ENCODE results near the gene ARAF.

DNA sequence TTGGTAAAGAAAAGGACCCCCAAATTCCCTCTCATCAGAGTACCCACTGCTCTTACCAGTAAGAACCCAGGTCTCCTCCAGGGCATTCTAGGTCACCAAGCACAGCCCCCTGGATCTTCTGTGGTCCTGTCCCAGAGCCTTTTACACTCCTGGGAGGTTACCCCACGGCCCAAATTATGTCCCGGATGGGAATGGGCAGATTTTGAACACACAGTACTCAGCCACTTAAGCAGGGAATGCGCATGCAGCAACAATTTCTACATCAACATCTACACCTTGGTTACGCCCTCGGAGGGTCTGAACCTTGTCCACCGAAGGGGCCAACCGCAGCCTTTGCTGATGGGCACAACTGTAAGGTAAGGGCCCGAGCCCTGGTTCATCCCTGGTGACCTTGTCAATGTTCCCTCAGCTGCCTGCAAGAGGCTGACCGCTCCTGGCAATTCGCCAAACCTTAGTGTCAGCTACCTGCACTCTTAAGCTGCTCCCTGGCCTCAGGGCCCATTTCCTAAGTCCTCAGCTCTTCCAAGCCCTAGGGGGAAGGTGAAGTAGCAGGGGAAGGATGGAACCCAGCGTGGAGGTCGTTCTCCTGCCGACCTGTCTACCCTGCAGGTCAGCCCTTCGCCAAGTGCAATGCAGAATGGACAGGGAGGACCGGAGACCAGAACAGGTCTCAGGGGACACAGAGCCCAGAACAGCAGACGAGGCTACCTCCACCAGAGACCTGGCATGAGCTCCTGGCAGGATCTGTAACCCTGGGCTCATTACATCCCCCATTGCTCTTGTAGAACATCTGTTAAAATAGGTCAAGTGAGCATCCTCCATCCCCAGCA is 27.1 kb downstream of the ARAF start:
- TF ChIP-seq EZH2 (IDR thresholded peaks at IDR 0.05; ENCODE audit: insufficient read depth, poor library complexity, severe bottlenecking) (no peak), EZH2phosphoT487 (IDR thresholded peaks at IDR 0.05; ENCODE audit: insufficient read depth, low read depth) (no peak)

Measured in GM23248 (cell line).